Kidney tubule cell (primary cell): Measurements from ENCODE around the gene SGK1.
"Not testable (repeated sequence)": the region's sequence is repeated elsewhere in the genome, so short reads cannot be mapped to it uniquely, and the experiment has no call there.

ENCODE experiments used
- DNase-seq: peaks from one replicate; pipeline ENCODE4 v3.0.0-alpha.2; 2018; ENCODE audit warnings: low spot score

SGK1 gene

DNA sequence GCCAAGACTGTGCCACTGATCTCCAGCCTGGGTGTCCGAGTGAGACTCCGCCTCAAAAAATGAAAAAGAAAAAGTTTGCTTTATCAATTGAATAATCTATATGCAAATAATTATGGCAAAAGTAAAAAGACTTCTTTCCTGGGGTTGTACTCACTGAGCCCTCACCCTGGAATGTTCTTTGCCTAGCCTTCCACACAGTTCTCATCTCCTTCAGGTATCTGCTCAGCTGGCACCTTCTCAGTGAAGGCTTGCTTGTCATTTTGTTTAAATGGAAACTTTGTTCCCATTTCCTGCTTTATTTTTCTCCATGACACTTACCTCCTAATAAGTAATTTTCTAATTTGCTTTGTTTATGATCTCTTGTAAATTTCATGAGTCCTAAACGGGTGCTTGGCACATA lies 96.7 kb downstream of the SGK1 start:
- DNase-seq: no peak

DNA sequence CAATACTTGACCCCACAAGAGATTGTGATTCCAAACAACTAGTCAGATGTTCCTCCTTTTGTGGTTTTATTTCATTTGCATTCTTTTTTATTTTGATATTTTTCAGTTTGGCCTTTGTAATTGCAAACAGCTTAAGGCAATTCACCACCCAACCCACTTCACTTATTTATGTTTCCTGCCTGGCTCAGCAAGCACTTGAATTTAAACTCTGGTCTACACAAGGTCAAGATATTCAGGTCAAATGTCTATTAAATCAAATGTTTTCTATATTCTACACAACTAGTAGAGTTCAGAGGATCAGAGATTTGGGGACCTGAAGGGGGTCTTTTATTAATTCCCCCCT lies 100.1 kb downstream of the SGK1 start:
- no peak for DNase-seq

DNA sequence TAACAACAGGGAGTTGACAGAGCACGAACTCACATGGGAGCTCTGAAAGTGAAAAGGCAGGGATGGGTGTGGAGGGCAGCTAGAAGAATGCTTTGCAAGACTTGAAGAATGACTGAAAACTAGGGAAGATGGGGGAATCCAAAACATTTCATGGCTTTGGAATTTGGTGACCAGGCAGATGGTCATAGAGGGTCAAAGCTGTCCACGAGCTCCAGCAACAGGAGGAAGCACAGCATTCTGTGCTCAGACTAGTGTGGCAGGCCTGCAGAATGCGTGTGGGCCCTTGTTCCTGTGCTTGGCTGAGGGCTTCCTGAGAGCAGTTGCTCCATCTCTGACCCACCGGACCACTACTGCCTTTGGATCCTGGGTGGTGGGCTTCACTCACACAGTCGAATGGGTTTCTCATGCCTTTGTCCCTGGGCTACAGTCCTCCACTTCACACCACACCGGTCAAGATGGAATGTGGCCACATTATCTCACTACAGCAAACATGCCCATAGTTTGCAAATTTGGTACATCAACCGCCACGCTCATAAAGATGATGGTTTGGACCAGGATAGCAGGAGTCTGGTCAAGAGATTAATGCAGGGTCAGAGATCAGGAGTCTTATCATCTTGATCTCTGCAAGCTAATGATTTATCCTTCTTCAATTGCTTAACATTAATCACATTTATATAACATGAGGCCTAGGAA lies 100.7 kb downstream of the SGK1 start:
- peak; percentile 77 for DNase-seq

DNA sequence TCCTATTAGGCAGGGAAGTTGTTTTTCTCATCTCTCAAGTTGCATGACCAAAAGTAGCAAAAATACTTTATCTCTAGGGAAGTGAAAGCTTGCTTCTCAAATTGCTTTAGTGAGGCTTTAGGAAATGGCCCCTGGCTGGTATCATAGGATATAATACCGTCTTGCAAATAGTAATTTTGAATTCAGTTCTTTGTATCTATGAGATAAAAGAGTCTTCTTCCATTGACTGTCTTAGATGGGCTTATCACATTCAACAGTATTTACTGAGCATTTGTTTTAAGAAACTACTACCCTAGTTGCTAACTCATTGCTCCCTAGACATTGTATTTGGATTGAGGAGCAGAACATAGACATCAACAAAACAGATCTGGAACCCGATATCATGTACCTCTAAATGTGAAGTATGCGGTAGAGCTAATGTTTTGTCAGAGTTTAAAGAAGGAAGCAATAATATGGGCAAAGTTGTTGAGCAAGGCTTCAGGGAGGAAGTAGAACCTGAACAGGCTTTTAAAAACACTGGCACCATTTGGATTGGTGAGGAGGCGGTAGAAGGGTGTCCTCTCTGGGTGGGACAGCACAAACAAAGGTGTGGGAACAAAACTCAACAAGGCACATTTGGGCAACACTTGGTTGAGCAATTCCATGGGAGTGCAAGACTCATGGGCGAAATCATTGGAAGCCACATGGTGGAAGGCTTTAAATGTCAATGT lies 101.5 kb downstream of the SGK1 start:
- no peak for DNase-seq

DNA sequence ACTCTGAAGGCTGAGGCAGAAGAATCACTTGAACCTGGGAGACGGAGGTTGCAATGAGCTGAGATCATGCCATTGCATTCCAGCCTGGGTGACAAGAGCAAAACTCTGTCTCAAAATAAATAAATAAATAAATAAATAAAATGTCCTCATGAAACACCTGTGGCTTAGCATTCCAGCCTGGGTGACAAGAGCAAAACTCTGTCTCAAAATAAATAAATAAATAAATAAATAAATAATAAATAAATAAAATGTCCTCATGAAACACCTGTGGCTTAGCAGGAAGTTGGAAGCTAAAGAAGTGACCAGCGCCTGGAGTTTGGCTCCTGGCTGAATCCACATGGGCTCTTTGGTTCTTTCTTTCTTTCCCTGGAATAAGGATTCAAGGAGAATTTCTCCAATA lies 104.5 kb downstream of the SGK1 start:
- DNase-seq: not testable (repeated sequence)

DNA sequence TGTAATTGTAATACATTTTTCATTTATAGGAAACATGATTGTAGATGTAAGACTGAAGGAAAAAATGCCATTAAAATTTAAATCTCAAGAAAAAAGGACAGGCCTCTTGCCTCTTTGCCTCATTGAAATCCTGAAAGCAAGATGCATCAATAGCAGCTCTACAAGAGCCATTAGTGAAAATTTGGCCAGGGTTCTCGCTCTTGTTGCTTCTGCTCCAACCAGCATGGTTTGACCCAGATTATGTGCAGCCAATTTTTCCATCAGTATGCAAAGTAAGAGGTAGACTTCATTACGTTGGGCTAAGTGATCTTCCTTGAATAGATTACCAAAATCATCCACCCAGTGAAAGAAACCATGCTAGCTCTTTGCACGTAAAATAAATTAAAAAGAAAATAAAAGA lies 106.6 kb downstream of the SGK1 start:
- DNase-seq: no peak

DNA sequence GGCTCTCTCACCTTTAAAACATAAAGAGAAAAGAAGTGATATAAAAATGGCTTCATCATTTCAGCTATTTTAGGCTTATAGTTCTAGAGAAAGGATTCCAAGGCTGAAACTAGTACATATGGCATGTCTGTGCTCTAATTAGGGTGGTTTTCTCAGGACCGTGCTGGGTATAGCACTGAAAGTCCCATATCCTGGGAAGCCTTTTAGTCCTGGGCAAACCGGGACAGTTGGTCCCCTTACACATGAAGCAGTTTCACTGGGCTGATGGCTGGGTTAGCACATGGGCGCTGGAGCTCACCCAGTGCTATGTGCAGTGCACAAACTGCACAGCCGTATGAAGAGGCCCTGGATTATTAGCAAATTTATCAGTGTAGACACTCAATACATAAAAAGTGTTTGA lies 110.5 kb downstream of the SGK1 start:
- no peak for DNase-seq

DNA sequence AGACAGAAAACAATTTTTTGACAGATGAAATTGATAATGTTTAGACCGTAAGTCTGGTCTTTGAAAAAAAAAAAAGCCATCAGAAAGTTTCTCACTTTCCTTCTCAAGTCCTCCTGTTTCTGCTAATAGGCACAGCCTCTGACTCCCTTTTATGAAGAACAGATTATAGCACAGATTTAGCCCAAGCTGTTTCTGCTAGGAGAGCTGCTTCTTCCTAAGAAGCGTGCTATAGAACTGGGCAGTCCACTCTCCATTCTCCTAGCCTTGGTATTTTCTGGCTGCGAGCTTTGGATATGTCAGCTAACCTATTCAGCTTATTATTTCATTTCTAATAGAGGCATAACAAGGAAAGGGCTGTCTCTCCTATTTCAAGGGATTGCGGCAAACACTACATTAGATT lies 112.5 kb downstream of the SGK1 start:
- no peak for DNase-seq

DNA sequence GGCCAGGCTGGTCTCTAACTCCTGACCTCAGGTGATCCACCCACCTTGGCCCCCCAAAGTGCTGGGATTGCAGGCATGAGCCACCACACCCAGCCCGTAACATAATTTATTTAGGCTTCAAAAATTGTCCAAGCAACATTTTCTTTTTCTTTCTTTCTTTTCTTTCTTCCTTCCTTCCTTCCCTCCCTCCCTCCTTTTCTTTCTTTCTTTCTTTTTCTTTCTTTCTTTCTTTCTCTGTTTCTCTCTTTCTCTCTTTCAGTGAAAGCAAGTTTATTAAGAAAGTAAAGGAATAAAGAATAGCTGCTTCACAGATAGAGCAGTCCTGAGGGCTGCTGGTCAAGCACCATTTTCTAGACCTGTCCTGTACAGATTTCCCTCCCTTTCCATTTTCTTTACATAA lies 113.2 kb downstream of the SGK1 start:
- DNase-seq: not testable (repeated sequence)

DNA sequence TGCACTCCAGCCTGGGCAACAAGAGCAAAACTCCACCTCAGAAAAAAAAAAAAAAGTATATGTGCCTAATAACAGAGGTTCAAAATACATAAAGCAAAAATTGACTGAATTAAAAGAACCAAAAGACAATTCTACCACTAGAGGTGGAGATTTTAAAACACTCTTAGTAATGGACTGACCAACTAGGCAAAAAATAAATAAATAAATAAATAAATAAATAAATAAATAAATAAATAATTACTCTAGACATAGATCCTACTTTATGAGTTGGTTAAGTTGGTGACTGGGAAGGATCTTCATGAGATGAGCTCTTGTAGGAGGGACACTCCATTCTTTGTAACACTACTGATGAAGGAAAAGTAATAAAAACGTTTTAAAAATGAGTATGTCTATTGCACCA lies 113.9 kb downstream of the SGK1 start:
- no peak for DNase-seq

DNA sequence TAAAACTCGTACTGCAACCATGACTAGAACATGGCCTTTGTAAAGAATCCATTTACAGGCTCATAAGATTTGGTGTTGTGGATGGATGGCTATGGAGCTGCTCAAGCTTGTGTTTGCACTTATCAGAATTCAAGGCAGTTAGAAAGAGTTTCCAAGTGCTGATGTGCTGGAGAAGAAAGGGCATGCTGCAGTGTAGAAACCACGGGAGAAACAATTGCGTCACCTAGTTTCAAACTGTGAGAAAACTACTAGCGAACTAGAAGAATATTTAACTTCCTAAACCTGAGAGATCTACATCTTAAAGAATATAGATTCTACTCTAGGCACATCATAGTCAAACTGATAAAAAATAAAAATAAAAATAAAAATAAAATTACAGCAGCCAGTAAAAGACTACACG lies 116.2 kb downstream of the SGK1 start:
- DNase-seq: no peak

DNA sequence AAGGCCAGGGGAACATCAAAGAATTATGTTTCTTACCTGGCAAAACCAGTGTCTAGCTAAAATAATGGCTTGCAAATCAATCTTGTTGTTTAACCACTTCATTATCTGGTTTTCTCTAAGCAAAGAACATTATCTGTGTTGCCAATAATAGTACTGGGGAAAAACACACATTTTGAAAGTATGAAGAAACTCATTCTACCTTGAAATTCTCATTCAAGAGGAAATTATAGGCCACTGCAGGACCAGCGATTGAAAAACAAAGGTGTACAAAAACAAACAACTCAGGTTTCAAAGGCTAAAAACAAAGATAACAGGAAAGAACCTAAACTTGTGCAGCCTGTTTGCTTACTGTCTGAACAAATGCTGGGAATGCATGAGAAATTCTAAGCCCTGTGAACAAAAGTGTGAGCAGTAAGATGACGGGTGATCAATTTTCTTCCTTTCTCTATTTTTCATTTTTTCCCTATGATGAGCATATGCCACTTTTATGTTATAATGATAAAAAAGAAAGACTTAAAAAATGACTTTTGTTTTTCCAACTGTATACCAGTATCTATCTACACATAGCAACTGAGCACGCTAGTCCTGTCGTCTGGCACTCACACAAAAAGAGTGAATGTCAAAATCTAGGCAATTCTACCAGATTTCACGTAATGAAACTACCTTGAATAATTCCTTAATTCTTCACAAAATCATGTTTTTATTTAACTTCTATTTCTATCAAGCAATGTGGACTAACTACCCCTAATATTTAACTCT lies 117.9 kb downstream of the SGK1 start:
- DNase-seq: no peak

DNA sequence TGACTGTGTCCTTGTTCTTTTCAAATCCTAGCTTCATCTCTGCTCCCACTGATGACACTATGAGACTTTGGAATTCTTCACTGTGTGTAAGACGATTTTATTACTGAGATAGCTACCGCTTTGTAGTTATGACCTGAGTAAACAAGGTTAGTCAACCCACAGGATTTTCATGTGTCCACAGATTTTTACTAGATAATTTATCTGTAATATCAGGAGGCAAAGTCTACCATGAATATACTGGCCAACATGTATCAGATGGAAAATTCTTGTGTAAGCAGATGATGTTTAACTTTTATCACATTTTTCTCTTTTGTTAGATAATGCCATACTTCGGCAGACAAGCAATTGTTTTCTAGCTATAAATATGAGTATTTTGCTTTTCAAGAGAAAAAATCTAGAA lies 119.8 kb downstream of the SGK1 start:
- peak; percentile 22 for DNase-seq

DNA sequence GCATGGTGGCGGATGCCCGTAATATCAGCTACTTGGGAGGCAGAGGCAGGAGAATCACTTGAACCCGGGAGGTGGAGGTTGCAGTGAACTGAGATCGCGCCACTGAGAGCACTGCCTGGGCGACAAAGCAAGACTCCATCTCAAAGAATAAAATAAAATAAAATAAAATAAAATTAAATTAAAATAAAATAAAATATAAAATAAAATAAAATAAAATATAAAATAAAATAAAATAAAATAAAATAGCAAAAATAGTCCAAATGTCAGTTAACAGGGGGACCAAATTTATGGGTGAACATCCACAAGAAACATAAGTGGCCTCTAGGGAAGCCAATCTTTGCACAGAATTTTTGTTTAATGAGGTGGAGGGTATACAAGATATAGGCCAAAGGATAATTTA lies 120.2 kb downstream of the SGK1 start:
- not testable (repeated sequence) for DNase-seq

DNA sequence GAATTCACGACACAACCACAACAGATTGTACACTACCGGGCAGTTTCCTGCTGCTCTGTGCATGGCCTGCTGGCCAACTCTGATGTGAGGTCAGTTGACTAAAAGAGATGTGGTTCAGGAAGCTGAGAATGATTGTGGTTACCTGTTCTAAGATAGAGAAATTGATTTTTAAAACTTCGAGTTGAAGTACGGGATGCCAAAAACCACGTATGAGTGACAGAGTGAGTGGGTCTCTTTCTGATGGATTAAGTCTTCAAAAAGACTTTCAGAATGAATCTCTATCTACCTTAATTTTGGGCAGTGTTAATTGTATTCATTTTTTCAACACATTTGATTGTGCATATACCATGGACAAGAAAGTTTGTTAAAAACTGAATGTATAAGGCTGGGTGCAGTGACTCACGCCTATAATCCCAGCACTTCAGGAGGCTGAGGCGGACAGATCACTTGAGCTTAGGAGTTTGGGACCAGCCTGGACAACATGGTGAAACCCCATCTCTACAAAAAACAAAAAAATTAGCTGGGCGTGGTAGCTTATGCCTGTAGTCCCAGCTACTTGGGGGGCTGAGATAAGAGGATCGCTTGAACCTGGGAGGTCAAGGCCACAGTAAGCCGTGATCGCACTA lies 121.2 kb downstream of the SGK1 start:
- DNase-seq: no peak

DNA sequence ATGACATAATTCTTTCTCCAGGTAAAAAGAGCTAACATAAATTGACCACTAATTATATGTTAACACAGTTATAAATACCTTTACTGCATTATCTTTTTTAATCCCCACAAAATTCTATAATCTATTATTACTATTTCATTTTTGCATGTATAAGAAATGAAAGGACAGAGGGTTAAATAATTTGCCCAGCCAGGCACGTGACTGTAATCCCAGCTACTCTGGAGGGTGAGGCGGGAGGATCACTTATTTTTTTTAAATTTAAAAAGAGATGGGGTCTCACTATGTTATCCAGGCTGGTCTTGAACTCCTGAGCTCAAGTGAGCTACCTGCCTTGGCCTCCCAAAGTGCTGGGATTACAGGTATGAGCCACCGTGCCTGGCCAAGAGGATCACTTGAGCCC lies 121.9 kb downstream of the SGK1 start:
- DNase-seq: no peak

DNA sequence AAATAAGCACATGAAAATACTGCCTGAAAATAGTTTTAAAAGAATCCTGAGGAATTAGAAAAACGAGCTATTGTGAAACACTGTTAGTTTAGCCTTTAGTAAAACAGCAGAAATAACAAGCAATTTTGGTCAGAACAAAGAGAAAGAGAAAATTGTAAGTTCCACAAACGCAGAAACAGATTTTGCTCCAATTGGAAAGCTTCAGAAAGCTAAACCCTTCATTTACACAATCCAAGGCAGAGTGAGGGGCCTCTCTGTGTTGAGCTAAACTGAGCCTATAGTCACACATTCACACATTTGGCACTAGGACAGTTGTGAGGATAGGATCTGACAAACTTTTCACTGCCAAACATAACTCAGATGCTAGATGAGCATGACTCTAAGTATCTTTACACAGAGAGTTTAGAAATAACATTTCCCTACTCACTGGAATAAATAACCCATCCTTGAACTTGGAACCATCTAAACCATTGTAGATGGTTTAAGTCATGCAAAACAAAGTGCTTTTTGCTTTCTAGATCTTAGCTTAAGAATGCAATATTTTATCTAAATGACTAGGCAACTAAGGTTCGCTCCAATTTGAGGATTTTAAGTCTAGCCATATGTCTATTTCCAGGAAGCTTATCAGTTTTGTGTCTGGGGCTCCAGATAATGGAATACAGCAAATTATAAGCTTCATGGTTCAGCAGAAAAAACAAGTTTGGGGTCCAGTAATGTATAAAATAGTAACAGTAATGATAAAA lies 122.6 kb downstream of the SGK1 start:
- no peak for DNase-seq

DNA sequence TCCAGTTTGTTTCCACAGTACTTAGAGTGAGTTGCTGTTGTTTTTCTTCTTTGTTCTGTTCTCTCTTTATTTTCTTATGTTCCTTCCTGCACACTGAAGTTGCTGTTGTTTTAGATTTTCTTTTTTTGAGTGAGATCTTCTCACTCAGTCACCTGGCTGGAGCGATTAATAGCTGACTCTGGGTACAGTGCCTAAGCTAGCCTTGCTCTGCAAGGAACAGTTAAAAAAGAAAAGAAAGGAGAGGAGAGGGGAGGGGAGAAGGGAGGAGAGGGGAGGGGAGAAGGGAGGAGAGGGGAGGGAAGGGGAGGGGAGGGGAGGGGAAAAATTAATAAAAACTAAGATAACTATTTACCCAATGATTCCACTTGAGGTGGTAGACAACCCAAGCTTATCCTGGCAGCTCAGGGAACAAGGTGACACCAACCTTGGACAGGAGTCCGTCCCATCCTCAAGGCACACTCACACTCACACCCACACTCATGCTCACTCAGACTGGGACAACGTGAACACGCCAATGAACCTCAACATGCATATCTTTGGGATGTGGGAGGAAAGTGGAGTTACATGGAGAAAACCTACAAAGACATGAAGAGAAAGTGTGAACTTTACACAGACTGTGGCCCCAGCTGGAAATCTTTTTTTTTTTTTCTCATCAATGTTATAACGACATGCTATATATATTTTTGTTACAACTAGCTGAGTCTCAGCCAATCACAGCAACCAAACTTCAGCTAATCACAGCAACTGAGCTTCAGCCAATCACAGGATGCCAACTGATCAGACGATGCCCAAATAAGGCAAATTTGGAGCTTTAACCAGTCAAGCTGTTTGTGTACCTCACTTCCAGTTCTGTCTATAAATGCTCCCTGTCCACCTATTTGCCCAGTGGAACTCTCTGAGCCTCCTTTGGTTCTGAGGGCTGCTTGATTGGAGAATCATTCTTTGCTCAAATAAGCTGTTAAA lies 124.1 kb downstream of the SGK1 start:
- DNase-seq: no peak

DNA sequence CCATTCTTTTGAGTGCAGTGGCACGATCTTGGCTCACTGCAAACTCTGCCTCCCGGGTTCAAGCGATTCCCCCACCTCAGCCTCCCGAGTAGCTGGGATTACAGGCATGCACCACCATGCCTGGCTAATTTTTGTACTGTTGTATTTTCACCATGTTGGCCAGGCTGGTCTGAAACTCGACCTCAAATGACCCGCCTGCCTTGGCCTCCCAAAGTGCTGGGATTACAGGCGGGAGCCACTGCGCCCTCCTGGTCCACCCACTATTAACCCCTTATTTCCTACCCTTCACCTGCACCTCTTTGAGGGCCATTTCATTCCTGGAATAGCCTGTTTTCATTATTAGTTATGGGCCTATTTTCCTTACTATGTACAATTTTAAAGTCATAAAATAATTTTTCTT lies 125.3 kb downstream of the SGK1 start:
- DNase-seq: not testable (repeated sequence)

DNA sequence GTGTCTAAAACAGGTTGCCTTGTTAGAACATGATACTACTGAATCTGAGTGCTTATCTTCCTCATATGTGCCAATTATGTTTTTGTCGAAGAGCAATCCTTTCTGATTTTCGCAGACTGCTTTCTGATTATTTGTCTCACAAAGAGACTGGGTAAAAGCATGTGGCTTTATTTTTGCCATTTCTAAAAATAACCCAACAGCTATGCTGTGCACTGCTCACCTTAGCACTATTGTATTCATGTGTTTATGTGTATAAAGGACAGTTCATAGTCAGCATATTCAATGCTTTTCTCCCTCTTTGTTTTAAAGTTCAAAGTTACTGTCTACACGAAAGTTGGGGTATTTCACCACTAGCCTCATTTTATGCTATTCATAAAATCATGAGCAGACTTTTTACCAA lies 127.0 kb downstream of the SGK1 start:
- no peak for DNase-seq

DNA sequence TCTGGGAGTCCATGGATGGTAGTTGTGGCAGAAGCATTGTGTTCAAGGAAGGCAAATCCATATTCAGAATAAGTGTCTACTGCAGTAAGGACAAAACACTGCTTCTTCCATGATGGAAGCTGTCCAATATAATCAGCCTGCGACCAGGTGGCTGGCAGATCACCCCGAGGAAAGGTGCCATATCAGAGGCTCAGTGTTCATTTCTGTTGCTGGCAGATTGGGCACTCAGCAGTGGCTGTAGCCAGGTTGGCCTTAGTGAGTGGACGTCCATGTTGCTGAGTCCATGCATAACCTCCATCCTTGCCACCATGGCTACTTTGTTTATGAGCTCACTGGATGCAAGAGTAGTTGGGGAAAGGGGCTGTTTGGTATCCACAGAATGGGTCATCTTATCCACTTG lies 130.2 kb downstream of the SGK1 start:
- no peak for DNase-seq
